ENCODE measurements around the gene RPS15A. TPM values are rescaled to one million over a fixed set of nuclear protein-coding genes. Genes with fewer than 3 reads are reported as not detected.
"Not testable (repeated sequence)": the region's sequence is repeated elsewhere in the genome, so short reads cannot be mapped to it uniquely, and the experiment has no call there.

The RPS15A gene
- total RNA-seq, 1 experiment from 2014 or later, result 1,977 TPM

GRCh38 chr16:18780460-18781026 is 9.6 kb downstream of the RPS15A start:
- BruUV-seq (replicated peaks); POLR2A ChIA-PET (ENCODE audit: unreplicated experiment); CTCF ChIA-PET; H3K4me2 ChIP-seq; H3K4me3 ChIP-seq; H3K4me1 ChIP-seq (replicated peaks; ENCODE audit: insufficient read depth); H3K9me3 ChIP-seq (ENCODE audit: insufficient read depth, low read depth); H3K27ac ChIP-seq; H3K9me2 ChIP-seq (ENCODE audit: insufficient read depth); DNase-seq; intact Hi-C loops (cut with micrococcal nuclease; ENCODE audit: unreplicated experiment); H2AFZ ChIP-seq; H3K27me3 ChIP-seq (ENCODE audit: insufficient read depth, low read depth): not testable (repeated sequence)
- peaks cover 32% of the 10 kb centered on the region for H3K79me2 ChIP-seq (ENCODE audit: low read depth)
- peaks cover 33% of the 10 kb centered on the region for H4K20me1 ChIP-seq (ENCODE audit: insufficient read depth)
- H3F3A ChIP-seq (ENCODE audit: insufficient read depth, low read depth), result peaks cover 34% of the 10 kb centered on the region
- H3K36me3 ChIP-seq (ENCODE audit: low read depth), result peaks cover 25% of the 10 kb centered on the region

- intact Hi-C loops (cut with micrococcal nuclease; ENCODE audit: unreplicated experiment), result not testable (repeated sequence)
Measured at GRCh38 chr16:18777664-18778063, 12.5 kb downstream of the RPS15A start.

GRCh38 chr16:18776334-18776733 is 13.8 kb downstream of the RPS15A start:
- H3K27me3 ChIP-seq (ENCODE audit: insufficient read depth, low read depth); H3K9me3 ChIP-seq (ENCODE audit: insufficient read depth, low read depth); H3K27ac ChIP-seq; H3K4me2 ChIP-seq; H3K9me2 ChIP-seq (ENCODE audit: insufficient read depth); BruUV-seq (replicated peaks); DNase-seq; H3F3A ChIP-seq (ENCODE audit: insufficient read depth, low read depth); H3K4me3 ChIP-seq; intact Hi-C loops (cut with micrococcal nuclease; ENCODE audit: unreplicated experiment); H4K20me1 ChIP-seq (ENCODE audit: insufficient read depth); POLR2A ChIA-PET (ENCODE audit: unreplicated experiment); H3K4me1 ChIP-seq (replicated peaks; ENCODE audit: insufficient read depth); H2AFZ ChIP-seq; H3K36me3 ChIP-seq (ENCODE audit: low read depth); CTCF ChIA-PET; H3K79me2 ChIP-seq (ENCODE audit: low read depth): not testable (repeated sequence)

More at GRCh38 chr16:18777664-18778063, 12.5 kb downstream of the RPS15A start:
- H3K9me2 ChIP-seq (ENCODE audit: insufficient read depth); H2AFZ ChIP-seq; H3K27ac ChIP-seq; H3K4me1 ChIP-seq (replicated peaks; ENCODE audit: insufficient read depth); H3K27me3 ChIP-seq (ENCODE audit: insufficient read depth, low read depth); POLR2A ChIA-PET (ENCODE audit: unreplicated experiment); H3K79me2 ChIP-seq (ENCODE audit: low read depth); CTCF ChIA-PET; H3K4me3 ChIP-seq; BruUV-seq (replicated peaks); H4K20me1 ChIP-seq (ENCODE audit: insufficient read depth); H3F3A ChIP-seq (ENCODE audit: insufficient read depth, low read depth); H3K36me3 ChIP-seq (ENCODE audit: low read depth); DNase-seq; H3K9me3 ChIP-seq (ENCODE audit: insufficient read depth, low read depth); H3K4me2 ChIP-seq: not testable (repeated sequence)

GRCh38 chr16:18774651-18775050 is 15.5 kb downstream of the RPS15A start:
- H3F3A ChIP-seq (ENCODE audit: insufficient read depth, low read depth); H3K4me3 ChIP-seq; H3K36me3 ChIP-seq (ENCODE audit: low read depth); CTCF ChIA-PET; POLR2A ChIA-PET (ENCODE audit: unreplicated experiment); H2AFZ ChIP-seq; H3K27ac ChIP-seq; H3K9me2 ChIP-seq (ENCODE audit: insufficient read depth); H3K79me2 ChIP-seq (ENCODE audit: low read depth); H3K9me3 ChIP-seq (ENCODE audit: insufficient read depth, low read depth); intact Hi-C loops (cut with micrococcal nuclease; ENCODE audit: unreplicated experiment); H3K27me3 ChIP-seq (ENCODE audit: insufficient read depth, low read depth); DNase-seq; H4K20me1 ChIP-seq (ENCODE audit: insufficient read depth); H3K4me2 ChIP-seq; BruUV-seq (replicated peaks); H3K4me1 ChIP-seq (replicated peaks; ENCODE audit: insufficient read depth): not testable (repeated sequence)

GRCh38 chr16:18772171-18772570 is 18.0 kb downstream of the RPS15A start:
- H4K20me1 ChIP-seq (ENCODE audit: insufficient read depth); H2AFZ ChIP-seq; H3K9me2 ChIP-seq (ENCODE audit: insufficient read depth); H3K27ac ChIP-seq; DNase-seq; H3K27me3 ChIP-seq (ENCODE audit: insufficient read depth, low read depth); H3K36me3 ChIP-seq (ENCODE audit: low read depth); H3K79me2 ChIP-seq (ENCODE audit: low read depth); H3K9me3 ChIP-seq (ENCODE audit: insufficient read depth, low read depth); BruUV-seq (replicated peaks); H3K4me1 ChIP-seq (replicated peaks; ENCODE audit: insufficient read depth); POLR2A ChIA-PET (ENCODE audit: unreplicated experiment); H3F3A ChIP-seq (ENCODE audit: insufficient read depth, low read depth); H3K4me3 ChIP-seq; CTCF ChIA-PET; H3K4me2 ChIP-seq; intact Hi-C loops (cut with micrococcal nuclease; ENCODE audit: unreplicated experiment): not testable (repeated sequence)

- BruUV-seq (replicated peaks); intact Hi-C loops (cut with micrococcal nuclease; ENCODE audit: unreplicated experiment); POLR2A ChIA-PET (ENCODE audit: unreplicated experiment); DNase-seq; H3K4me3 ChIP-seq; H3K27ac ChIP-seq; H2AFZ ChIP-seq; H3K36me3 ChIP-seq (ENCODE audit: low read depth); H3K9me2 ChIP-seq (ENCODE audit: insufficient read depth); H3K79me2 ChIP-seq (ENCODE audit: low read depth); H3K9me3 ChIP-seq (ENCODE audit: insufficient read depth, low read depth); H3F3A ChIP-seq (ENCODE audit: insufficient read depth, low read depth); H3K27me3 ChIP-seq (ENCODE audit: insufficient read depth, low read depth); H3K4me1 ChIP-seq (replicated peaks; ENCODE audit: insufficient read depth); CTCF ChIA-PET; H3K4me2 ChIP-seq; H4K20me1 ChIP-seq (ENCODE audit: insufficient read depth): not testable (repeated sequence)
Measured at GRCh38 chr16:18770336-18770962, 19.7 kb downstream of the RPS15A start.

GRCh38 chr16:18767217-18767616 is 22.9 kb downstream of the RPS15A start:
- POLR2A ChIA-PET (ENCODE audit: unreplicated experiment); H3F3A ChIP-seq (ENCODE audit: insufficient read depth, low read depth); H3K27ac ChIP-seq; H3K9me3 ChIP-seq (ENCODE audit: insufficient read depth, low read depth); H3K9me2 ChIP-seq (ENCODE audit: insufficient read depth); H3K4me1 ChIP-seq (replicated peaks; ENCODE audit: insufficient read depth); BruUV-seq (replicated peaks); H3K4me3 ChIP-seq; intact Hi-C loops (cut with micrococcal nuclease; ENCODE audit: unreplicated experiment); H3K36me3 ChIP-seq (ENCODE audit: low read depth); DNase-seq; H3K27me3 ChIP-seq (ENCODE audit: insufficient read depth, low read depth); H2AFZ ChIP-seq; CTCF ChIA-PET; H3K79me2 ChIP-seq (ENCODE audit: low read depth); H3K4me2 ChIP-seq; H4K20me1 ChIP-seq (ENCODE audit: insufficient read depth): not testable (repeated sequence)

All from PC-9 (cell line).